Natural killer cell (primary cell): ENCODE measurements around the gene HDAC3. TPM values are rescaled to one million over a fixed set of nuclear protein-coding genes. Genes with fewer than 3 reads are reported as not detected.
A peak's percentile ranks its signal among the peaks of the same experiment; 100 is the strongest.

Experiments
- ATAC-seq, 3 donors: fragments of 150-1000 bp in 2 of 3; fragments of 200-7000 bp in 1 of 3; cut with Tn5 transposase; 1 replicate in 1 of 3; 2 replicates in 2 of 3; pipeline ENCODE4 v1.10.0; 2021; ENCODE audit warnings: mild to moderate bottlenecking in 2 of 3, moderate library complexity in 2 of 3
- DNase-seq, 2 donors: peaks; one replicate each; pipeline versions ENCODE4 v3.0.0 to v3.0.0-alpha.2; 2013 to 2021; ENCODE audit warnings: mixed read lengths in 1 of 2
- H3K27ac ChIP-seq: one replicate; pipeline ENCODE4 v1.5.1; 2013; ENCODE audit warnings: mild to moderate bottlenecking, low read length
- H3K27me3 ChIP-seq: one replicate; pipeline ENCODE4 v1.6.1; 2013; ENCODE audit warnings: low read length; ENCODE audit not compliant: control insufficient read depth, insufficient read depth
- H3K36me3 ChIP-seq: one replicate; pipeline ENCODE4 v1.6.1; 2013; ENCODE audit warnings: low read length; ENCODE audit not compliant: control insufficient read depth, insufficient read depth
- H3K4me1 ChIP-seq: one replicate; pipeline ENCODE4 v1.6.1; 2013; ENCODE audit warnings: low read length; ENCODE audit not compliant: control insufficient read depth, insufficient read depth
- H3K4me3 ChIP-seq: one replicate; pipeline ENCODE4 v1.5.1; 2013; ENCODE audit warnings: low read length
- H3K9me3 ChIP-seq: one replicate; pipeline ENCODE4 v1.6.1; 2013; ENCODE audit warnings: low read length; ENCODE audit not compliant: control insufficient read depth, insufficient read depth
- H3K27ac Mint-ChIP-seq, 2 donors: one replicate each; pipeline ENCODE4 v1.8.0; 2022; ENCODE audit warnings: mild to moderate bottlenecking in 2 of 2, mixed read lengths in 2 of 2, moderate library complexity in 1 of 2
- H3K27me3 Mint-ChIP-seq, 2 donors: one replicate each; pipeline ENCODE4 v1.8.0; 2022; ENCODE audit warnings: low read depth in 2 of 2, mixed read lengths in 2 of 2
- H3K36me3 Mint-ChIP-seq: one replicate; pipeline ENCODE4 v1.8.0; 2022; ENCODE audit warnings: mixed read lengths
- H3K4me1 Mint-ChIP-seq, 2 donors: one replicate each; pipeline ENCODE4 v1.8.0; 2022; ENCODE audit warnings: mixed read lengths in 2 of 2
- H3K4me3 Mint-ChIP-seq: one replicate; pipeline ENCODE4 v1.8.0; 2022; ENCODE audit warnings: mild to moderate bottlenecking, moderate library complexity, mixed read lengths
- H3K9me3 Mint-ChIP-seq, 2 donors: one replicate each; pipeline ENCODE4 v1.8.0; 2022; ENCODE audit warnings: mixed read lengths in 2 of 2
- WGBS: methylation state at CpG from one replicate; pipeline ENCODE4 v1.1.7; 2013; ENCODE audit warnings: missing lambda C conversion rate; ENCODE audit not compliant: insufficient coverage; 5-methylcytosine and 5-hydroxymethylcytosine counted together
- intact Hi-C: fragments of 100-400 bp; cut with micrococcal nuclease; formaldehyde crosslinking; loops from one replicate; pipeline ENCODE4 v1.14.2; 2022
- total RNA-seq, 4 donors: library from RNA; stranded (reverse); fragments of 120-200 nt in 1 of 4; gene quantifications; one replicate each; pipeline versions ENCODE4 v1.2.3 to v1.2.4, GENCODE V29; 2013 to 2022
- TF ChIP-seq, protein P1 (sequence below): fragments of 200-600 bp; IDR thresholded peaks from one replicate; pipeline ENCODE4 v1.8.0; 2022; ENCODE audit warnings: antibody characterized with exemption

HDAC3 gene
- total RNA-seq, 3 donors from 2014 or later (not counting 1 experiment from before 2014, with no cell fraction given), result 66.0 to 85.7 (median 74.7) TPM

- Histone ChIP-seq H3K9me3 (no peaks in the 10 kb centered on the region), H3K4me1 (peaks cover 55% of the 10 kb centered on the region), H3K27me3 (no peaks in the 10 kb centered on the region), H3K27ac (peak overlapping the region; percentile 90), H3K36me3 (no peaks in the 10 kb centered on the region), H3K4me3 (no peak overlapping the region)
- DNase-seq (peak in 1 of 2 donors; percentile 58), ATAC-seq (peak in 2 of 3 donors; percentile 18 to 48)
- Mint-ChIP-seq H3K9me3 (no peaks in the 10 kb centered on the region), H3K4me3 (peak overlapping the region; percentile 89), H3K27me3 (no peaks in the 10 kb centered on the region), H3K27ac (peak overlapping the region; percentile 95 to 96), H3K4me1 (peaks cover 85 to 88% of the 10 kb centered on the region in 2 donors), H3K36me3 (no peaks in the 10 kb centered on the region)
- intact Hi-C loops, result no loop called here
- WGBS, result 38% methylated on average over 6 of the region's 6 CpGs
- TF ChIP-seq, protein P1, sequence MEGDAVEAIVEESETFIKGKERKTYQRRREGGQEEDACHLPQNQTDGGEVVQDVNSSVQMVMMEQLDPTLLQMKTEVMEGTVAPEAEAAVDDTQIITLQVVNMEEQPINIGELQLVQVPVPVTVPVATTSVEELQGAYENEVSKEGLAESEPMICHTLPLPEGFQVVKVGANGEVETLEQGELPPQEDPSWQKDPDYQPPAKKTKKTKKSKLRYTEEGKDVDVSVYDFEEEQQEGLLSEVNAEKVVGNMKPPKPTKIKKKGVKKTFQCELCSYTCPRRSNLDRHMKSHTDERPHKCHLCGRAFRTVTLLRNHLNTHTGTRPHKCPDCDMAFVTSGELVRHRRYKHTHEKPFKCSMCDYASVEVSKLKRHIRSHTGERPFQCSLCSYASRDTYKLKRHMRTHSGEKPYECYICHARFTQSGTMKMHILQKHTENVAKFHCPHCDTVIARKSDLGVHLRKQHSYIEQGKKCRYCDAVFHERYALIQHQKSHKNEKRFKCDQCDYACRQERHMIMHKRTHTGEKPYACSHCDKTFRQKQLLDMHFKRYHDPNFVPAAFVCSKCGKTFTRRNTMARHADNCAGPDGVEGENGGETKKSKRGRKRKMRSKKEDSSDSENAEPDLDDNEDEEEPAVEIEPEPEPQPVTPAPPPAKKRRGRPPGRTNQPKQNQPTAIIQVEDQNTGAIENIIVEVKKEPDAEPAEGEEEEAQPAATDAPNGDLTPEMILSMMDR, result no peak
These were observed 32.5 kb downstream of the HDAC3 start for GRCh38 chr5:141603923-141604717.

DNA sequence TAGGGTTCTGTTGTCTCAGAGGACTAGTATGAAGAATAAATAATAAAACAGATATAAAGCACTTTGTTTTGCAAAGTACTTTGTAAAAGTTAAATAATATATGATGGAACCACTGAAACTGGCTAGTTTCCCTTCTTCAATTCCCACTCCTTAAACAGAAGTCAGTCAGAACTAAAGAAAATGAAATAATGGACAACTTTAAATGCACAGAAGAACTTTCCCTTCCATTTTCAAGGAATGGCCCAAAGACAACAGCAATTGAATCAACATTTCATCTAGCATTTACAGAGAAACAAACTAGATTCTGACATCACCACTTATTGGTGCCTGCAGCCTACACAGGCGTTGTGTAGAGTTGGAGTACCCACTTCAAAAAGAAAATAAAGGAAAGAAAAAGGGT is 34.0 kb downstream of the HDAC3 start:
- Mint-ChIP-seq H3K27ac (peak overlapping the region; percentile 95 to 96), H3K27me3 (no peaks in the 10 kb centered on the region), H3K9me3 (no peaks in the 10 kb centered on the region), H3K4me1 (peaks cover 86 to 90% of the 10 kb centered on the region in 2 donors), H3K36me3 (no peaks in the 10 kb centered on the region), H3K4me3 (peak overlapping the region; percentile 78)
- peaks cover 58% of the 10 kb centered on the region for H3K4me1 ChIP-seq
- DNase-seq (no peak), ATAC-seq (no peak)
- intact Hi-C loops, result no loop called here
- H3K9me3 ChIP-seq, result no peaks in the 10 kb centered on the region
- no peaks in the 10 kb centered on the region for H3K36me3 ChIP-seq
- H3K4me3 ChIP-seq, result no peak overlapping the region
- no CpG with 5 or more reads among the region's 1 CpG for WGBS
- TF ChIP-seq, protein P1, result no peak
- peak overlapping the region; percentile 90 for H3K27ac ChIP-seq
- H3K27me3 ChIP-seq, result no peaks in the 10 kb centered on the region

DNA sequence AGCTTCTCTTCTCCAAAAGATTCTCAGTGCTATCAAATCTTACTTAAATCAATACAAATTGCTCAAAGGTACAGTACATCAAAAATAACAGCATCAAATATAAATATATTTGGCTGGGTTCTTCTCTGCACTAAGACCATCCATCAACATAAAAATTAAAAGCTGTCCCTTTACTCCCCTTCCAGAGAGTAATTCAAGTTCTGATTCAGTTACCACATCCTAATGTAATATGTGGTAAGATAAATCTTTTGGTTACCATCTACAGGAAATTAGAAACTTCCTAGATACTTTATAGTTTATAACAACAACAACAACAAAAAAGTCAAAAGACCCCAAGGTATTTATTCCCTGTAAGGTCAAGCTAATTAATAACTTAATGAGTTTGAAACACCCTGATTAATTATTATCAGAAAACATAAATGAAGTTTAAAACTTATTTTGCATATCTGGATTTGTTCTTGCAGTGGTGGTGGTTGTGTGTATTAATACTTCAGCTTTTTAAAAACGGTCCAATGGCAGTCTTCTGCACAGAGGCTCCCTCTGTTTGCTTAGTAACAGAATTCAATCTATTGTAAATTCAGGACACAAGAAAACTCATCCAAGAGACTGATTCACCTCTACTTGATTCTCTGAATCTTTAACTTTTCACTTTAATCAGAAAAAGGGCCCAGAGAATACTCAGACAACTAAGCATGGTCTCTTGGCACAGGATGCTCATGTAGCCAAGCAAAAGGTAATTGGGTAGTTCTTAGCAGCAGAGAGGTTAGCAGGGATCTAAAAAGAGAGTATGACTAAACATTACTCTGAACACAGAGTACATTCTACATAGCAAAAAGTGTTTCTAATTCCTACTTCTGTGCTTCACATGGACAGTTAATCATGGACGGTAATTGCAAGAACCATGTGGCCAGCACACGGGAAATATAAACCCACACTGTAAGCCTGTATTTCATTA is 38.0 kb downstream of the HDAC3 start:
- TF ChIP-seq, protein P1, result no peak
- ATAC-seq (peak; percentile 59 to 66 (median 62)), DNase-seq (no peak)
- no peaks in the 10 kb centered on the region for H3K27me3 ChIP-seq
- no peaks in the 10 kb centered on the region for H3K9me3 ChIP-seq
- intact Hi-C loops, result no loop called here
- H3K4me1 ChIP-seq, result peaks cover 47% of the 10 kb centered on the region
- Mint-ChIP-seq H3K4me1 (peaks cover 70 to 75% of the 10 kb centered on the region in 2 donors), H3K27ac (peak overlapping the region; percentile 95 to 96), H3K4me3 (peak overlapping the region; percentile 62), H3K9me3 (no peaks in the 10 kb centered on the region), H3K27me3 (no peaks in the 10 kb centered on the region), H3K36me3 (no peaks in the 10 kb centered on the region)
- peak overlapping the region; percentile 66 for H3K27ac ChIP-seq
- no peak overlapping the region for H3K4me3 ChIP-seq
- H3K36me3 ChIP-seq, result peaks cover 11% of the 10 kb centered on the region
- WGBS, result 27% methylated on average over 2 of the region's 3 CpGs
